Glutamatergic neuron (in vitro differentiated cells): Measurements from ENCODE around the gene PRKCH. TPM values are rescaled to one million over a fixed set of nuclear protein-coding genes. Genes with fewer than 3 reads are reported as not detected.

Experiments used
- DNase-seq: peaks from one replicate; pipeline ENCODE4 v3.0.0; 2022
- H3K27ac Mint-ChIP-seq: one replicate; pipeline ENCODE4 v1.8.0; 2020; ENCODE audit warnings: mild to moderate bottlenecking, mixed read lengths, inconsistent platforms; ENCODE audit not compliant: unreplicated experiment
- H3K27me3 Mint-ChIP-seq: one replicate; pipeline ENCODE4 v1.8.0; 2020; ENCODE audit warnings: mild to moderate bottlenecking, moderate library complexity, mixed read lengths, inconsistent platforms; ENCODE audit not compliant: unreplicated experiment
- H3K36me3 Mint-ChIP-seq: one replicate; pipeline ENCODE4 v1.8.0; 2020; ENCODE audit warnings: mild to moderate bottlenecking, mixed read lengths, inconsistent platforms; ENCODE audit not compliant: unreplicated experiment
- H3K4me1 Mint-ChIP-seq: one replicate; pipeline ENCODE4 v1.8.0; 2020; ENCODE audit warnings: mild to moderate bottlenecking, low read depth, mixed read lengths, inconsistent platforms; ENCODE audit not compliant: unreplicated experiment
- H3K4me3 Mint-ChIP-seq: one replicate; pipeline ENCODE4 v1.8.0; 2020; ENCODE audit warnings: mild to moderate bottlenecking, mixed read lengths, inconsistent platforms; ENCODE audit not compliant: unreplicated experiment
- H3K9me3 Mint-ChIP-seq: one replicate; pipeline ENCODE4 v1.8.0; 2020; ENCODE audit warnings: mild to moderate bottlenecking, moderate library complexity, mixed read lengths, inconsistent platforms; ENCODE audit not compliant: unreplicated experiment
- CTCF ChIP-seq: fragments of 200-600 bp; sonication (generic); IDR thresholded peaks from one replicate; pipeline ENCODE4 v1.5.0; 2021; ENCODE audit not compliant: partially characterized antibody, unreplicated experiment
- total RNA-seq: library from RNA; stranded (reverse); fragmentation: NEBNext Ultra II Directional; extraction: Animal tissue kit (Norgen Biotek cat#: 25700); gene quantifications from one replicate; pipeline ENCODE4 v1.2.1, GENCODE V29; 2021; ENCODE audit not compliant: unreplicated experiment

Gene PRKCH
- total RNA-seq, 1 donor from 2014 or later, result 0.54 TPM

GRCh38 chr14:61360796-61361525 is 39.6 kb downstream of the PRKCH start:
- no peak overlapping the region for H3K27ac Mint-ChIP-seq
- no peak overlapping the region for H3K4me3 Mint-ChIP-seq
- no peaks in the 10 kb centered on the region for H3K9me3 Mint-ChIP-seq
- peaks cover 2% of the 10 kb centered on the region for H3K4me1 Mint-ChIP-seq
- TF ChIP-seq CTCF, result no peak
- DNase-seq, result no peak
- no peaks in the 10 kb centered on the region for H3K36me3 Mint-ChIP-seq
- H3K27me3 Mint-ChIP-seq, result no peaks in the 10 kb centered on the region

DNA sequence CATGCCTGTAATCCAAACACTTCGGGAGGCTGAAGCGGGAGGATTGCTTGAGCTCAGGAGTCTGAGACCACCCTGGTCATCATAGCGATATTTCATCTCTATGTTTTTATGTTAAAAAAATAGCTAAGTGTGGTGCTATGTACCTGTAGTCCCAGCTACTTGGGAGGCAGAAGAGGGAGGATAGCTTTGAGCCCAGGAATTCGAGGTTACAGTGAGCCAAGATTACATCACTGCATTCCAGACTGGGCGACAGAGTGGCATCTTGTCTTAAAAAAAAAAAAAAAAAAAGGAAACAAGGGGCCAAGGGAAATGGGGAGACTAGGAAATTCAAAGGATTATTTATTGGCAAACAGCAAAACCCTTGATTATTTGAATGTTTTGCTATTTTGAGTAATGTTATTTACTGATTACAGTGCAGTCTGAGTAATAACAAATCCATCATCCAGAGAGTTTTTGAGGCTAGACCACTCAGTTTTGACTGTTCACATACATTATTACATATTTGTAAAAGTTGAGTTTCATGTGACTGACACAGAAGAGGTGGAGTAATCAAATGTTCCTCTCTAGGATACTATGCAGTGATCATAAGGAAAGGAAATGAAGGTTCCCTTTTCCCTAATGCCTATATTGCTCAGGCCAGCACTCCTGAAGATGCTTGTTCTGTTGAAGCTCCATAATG is 40.8 kb downstream of the PRKCH start:
- Mint-ChIP-seq H3K27ac (no peak overlapping the region), H3K4me3 (no peak overlapping the region), H3K9me3 (no peaks in the 10 kb centered on the region), H3K27me3 (no peaks in the 10 kb centered on the region), H3K36me3 (no peaks in the 10 kb centered on the region), H3K4me1 (peaks cover 2% of the 10 kb centered on the region)
- no peak for DNase-seq
- TF ChIP-seq CTCF, result no peak

- Mint-ChIP-seq H3K27ac (no peak overlapping the region), H3K9me3 (no peaks in the 10 kb centered on the region), H3K36me3 (no peaks in the 10 kb centered on the region), H3K4me3 (no peak overlapping the region), H3K27me3 (no peaks in the 10 kb centered on the region), H3K4me1 (no peaks in the 10 kb centered on the region)
- no peak for TF ChIP-seq CTCF
- no peak for DNase-seq
Observed at GRCh38 chr14:61364243-61364642, 42.9 kb downstream of the PRKCH start.

DNA sequence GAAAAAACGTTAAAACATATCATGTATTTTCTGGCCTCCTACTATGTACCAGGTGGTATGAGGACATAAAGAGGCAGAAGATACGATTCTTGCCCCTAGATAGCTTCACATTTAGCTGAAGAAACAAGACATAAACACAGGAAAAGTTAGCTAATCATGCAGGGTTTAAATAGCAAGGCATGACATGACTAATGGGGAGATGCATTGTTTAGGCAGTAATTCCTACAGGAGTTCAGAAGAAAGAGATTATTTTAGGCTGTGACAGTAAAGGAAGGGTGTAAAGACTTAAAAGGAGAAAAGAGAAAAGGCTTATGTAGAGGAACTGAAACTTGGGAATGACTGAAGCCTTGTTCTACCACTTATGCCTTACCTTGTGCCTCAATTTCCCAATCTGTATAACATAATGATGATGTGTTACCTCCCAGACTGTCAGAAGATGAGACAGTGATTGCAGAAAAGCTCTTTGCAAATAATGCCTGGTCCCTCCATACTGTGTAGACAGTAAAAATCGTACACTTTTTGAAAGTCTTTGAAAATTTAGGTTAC is 44.4 kb downstream of the PRKCH start:
- Mint-ChIP-seq H3K36me3 (no peaks in the 10 kb centered on the region), H3K4me1 (no peaks in the 10 kb centered on the region), H3K4me3 (no peak overlapping the region), H3K9me3 (peaks cover 2% of the 10 kb centered on the region), H3K27me3 (no peaks in the 10 kb centered on the region), H3K27ac (no peak overlapping the region)
- TF ChIP-seq CTCF, result no peak
- no peak for DNase-seq
